GM21367 (cell line): ENCODE data around the gene PSMB7.

ENCODE experiments used
- ATAC-seq: cut with Tn5 transposase; IDR thresholded peaks from one replicate; pipeline ENCODE4 v1.9.1; 2021; ENCODE audit not compliant: unreplicated experiment

The PSMB7 gene

DNA sequence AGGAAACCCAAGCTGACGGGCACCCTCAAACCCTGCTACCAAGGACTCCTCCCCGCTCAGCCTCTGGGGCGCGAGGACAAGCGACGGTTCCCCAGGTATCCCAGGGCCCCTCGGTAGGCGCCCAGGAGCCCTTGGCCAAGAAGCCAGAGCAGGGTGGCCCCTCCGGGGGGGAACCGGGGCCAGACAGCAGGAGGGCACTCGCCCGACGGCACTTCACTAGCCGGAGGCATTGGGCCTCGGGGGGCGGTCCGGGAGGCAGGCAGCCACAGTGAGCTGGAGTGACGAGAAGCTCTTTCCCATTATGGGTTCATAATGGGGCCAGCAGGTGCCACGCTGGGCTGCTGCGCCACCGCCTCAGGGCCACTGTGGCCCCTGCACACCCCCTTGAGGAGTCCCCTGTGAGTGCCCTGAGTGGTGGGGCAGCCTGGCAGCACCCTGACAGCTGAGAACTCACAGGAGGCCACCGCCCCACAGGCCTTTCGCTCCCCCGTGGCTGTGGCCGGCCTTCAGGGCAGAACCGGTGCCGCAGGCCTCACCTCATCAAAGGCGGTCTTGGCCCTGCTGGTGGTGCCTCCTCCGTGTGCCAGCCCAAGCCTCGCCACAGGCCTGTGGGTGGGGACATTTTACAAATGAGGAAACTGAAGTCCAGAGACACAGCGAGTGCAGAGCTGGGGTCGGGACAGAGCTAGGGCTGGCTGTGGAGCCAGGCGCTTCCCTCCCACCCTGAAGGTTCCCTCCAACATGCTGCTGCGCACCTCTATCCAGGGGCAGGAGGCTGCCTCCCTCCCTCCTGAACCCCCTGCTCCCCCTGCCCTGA is 68.7 kb downstream of the PSMB7 start:
- no peak for ATAC-seq

GRCh38 chr9:124345751-124346281 is 69.4 kb downstream of the PSMB7 start:
- ATAC-seq = no peak

- no peak for ATAC-seq
These were observed 70.2 kb downstream of the PSMB7 start for GRCh38 chr9:124345063-124345462.

DNA sequence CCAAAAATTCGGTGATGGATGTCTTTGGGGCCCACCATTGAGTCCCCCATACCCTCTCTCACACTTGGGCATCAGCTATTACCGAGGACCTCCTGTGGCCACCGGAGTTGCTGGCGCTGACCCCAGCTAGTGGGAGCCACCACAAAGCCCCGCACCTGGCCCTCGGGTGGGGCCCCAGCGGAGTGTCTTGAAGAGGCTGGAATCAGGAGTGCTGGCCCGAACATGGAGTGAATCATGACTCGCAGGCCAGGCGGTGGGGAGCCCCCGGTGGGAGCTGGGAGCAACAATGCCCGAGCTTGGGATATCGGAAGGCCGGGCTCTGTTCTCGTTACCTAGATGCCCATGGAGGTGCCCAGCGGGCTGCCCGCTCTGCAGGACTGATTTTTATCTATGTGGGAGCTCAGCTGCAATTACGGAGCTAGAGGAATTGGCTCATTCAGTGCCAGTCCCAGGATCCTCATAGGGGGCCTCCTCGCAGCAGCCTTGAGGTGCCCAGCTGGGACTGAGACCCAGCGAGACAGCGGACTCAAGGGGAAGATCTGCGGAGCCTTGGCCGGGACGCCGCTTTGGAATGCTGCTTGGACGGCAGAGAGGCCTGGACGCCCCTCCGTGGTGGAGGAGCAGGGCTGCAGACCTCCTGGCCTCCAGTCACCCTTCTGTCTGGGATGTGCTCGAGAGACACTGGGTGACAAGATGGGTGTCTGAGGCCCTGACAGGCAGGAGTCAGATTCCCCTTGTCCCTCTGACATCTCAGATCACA is 70.8 kb downstream of the PSMB7 start:
- ATAC-seq = no peak

GRCh38 chr9:124343533-124344290 is 71.5 kb downstream of the PSMB7 start:
- ATAC-seq = no peak

DNA sequence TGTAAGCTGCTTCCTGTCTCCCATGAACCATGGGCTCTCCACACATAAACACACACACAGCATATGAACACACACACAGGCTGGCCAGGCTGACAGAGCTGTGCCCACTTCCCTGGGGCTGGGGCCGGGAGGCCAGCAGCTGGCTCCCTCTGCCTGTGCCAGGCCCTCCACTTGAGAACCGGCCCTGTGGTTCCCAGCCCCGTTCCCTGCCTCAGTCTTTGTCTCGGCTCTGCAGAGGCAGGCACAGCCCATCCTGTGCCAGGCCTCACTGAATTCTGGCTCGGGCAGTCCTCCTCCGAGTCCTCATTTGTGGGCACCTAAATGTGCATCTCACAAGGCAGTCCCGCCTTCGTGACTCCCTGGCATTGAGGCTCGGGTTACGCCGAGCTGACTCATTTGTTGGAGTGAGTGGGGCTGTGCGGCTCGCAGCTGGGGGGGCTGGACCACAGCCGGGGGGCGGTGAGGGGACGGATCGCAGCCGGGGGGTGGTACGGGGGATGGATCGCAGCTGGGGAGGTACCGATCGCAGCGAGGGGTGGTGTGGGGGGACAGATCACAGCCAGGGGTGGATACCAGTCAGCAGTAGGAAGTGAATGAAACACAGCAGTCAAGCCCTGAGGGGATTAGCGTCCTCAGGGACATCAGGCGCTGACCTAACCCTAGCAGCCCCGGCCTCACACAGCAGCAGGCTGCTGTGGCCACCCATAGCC is 72.3 kb downstream of the PSMB7 start:
- no peak for ATAC-seq

DNA sequence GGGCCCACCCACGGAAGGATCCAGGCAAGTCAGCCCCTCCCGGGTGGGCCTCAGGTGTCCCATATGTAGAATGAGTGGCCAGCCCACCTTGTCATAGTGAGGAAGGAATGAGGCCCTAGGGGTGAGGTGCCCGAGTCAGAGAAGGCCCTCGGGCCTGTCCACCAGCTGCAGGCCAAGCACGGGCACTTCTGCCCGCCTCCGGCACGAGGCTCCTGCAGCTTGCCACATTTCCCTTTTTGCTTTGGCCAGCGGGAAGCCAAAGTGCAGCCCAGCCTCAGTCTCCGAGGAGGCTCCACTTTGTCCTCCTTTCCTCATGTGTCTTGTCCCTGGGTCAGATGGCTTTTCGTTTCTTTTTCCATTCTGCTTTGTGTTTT is 72.9 kb downstream of the PSMB7 start:
- ATAC-seq = no peak

- no peak for ATAC-seq
These were observed 73.6 kb downstream of the PSMB7 start for GRCh38 chr9:124341455-124342170.

DNA sequence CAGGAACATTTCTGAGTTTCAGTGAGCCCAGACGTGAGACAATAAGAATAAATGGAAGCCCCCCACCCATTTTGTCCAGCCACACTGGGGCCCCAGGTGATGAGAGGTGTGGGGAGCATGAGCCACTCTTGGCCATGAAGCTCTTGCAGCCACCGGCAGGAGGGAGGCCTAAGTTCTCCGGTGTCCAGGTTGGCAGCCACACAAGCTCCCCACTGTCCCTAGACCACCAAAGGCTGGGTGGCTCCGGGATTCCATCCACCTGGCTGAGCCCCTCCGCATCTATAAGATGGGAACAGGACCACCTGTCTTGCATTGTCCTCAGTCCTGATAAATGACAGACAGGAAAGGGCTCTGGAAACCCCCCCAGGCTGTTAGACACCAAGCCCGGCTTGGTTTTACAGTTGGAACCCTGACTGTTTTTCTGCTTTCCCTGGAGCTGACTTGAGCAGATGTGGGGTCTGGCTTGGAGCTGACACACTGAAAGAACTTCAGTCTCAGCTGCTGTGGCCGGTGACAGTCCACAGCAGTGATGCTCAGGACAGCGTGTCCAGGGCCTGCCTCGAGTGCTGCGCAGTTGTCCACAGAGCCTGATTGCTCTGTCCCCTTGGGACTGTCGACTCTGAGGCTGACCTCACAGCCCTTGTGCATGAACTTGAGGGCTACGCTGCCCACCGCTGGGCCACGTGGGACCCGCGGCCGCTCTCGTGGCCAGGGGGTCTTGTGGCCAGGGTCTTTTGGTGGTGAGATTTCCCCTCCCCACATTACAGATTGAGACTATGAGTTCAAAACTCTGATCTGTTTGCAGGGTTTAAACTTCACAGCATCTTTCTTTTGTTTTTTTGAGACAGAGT is 74.8 kb downstream of the PSMB7 start:
- no peak for ATAC-seq

DNA sequence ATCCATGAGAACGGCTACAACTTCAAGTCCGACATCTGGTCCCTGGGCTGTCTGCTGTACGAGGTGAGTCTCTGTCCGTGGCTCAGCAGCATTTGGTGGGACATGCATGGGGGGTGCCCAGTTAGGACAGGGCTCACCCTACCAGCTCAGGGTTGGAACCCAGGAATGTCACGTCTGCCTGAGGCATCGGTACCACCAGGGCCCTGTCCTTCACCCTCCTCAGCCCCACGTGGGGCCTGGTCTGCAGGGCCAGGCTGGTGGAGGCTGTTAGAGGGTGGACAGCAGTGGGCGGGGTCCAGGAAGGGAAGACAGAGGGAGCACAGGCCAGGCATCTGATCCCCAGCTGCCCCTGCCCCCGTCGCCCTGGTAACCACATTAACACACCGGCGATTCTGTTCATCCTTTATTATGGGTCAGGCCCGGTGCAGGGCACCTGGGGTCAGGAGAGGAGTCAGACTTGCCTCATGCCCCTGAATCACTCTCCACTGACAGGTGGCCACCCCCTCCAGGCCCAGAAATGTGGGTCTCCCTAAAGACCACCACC is 75.6 kb downstream of the PSMB7 start:
- no peak for ATAC-seq

- no peak for ATAC-seq
These were observed 77.7 kb downstream of the PSMB7 start for GRCh38 chr9:124337562-124337961.

GRCh38 chr9:124335320-124335707 is 79.9 kb downstream of the PSMB7 start:
- no peak for ATAC-seq

DNA sequence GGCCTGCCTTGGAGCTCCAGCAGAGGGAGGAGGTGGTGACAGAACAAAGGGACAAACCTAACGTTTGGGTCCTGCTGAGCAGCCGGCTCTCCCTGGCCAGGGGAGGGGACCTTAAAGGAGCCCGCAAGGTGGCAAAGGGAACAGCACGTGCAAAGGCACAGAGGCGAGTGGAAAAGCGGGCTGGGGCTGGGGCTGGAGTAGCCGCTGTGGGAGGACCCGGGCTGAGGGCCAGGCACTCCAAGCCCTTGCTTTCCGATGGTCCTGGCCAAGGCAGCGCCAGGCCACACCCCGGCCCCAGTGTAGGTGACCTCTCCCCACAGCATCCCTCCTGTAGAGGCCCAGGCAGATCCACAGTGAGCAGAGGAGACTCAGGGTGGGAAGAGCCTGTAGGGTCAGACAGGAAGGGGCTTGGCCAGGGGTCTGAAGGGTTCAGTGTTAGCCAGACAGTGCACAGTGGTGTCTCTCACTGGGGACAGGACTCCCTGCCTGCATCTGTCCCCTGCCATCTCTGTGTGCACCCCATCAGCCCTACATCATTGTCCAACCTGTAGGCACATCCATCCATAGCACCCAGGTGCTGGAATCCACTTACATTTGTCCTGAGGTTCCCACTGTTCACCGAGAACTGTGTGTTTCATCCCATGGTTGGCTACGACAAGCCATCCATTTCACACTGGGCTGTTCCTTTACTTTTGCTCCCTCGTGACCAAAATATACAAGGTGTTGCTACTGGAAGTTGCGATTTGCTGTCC is 80.5 kb downstream of the PSMB7 start:
- ATAC-seq = no peak

- no peak for ATAC-seq
These were observed 82.1 kb downstream of the PSMB7 start for GRCh38 chr9:124333203-124333579.

DNA sequence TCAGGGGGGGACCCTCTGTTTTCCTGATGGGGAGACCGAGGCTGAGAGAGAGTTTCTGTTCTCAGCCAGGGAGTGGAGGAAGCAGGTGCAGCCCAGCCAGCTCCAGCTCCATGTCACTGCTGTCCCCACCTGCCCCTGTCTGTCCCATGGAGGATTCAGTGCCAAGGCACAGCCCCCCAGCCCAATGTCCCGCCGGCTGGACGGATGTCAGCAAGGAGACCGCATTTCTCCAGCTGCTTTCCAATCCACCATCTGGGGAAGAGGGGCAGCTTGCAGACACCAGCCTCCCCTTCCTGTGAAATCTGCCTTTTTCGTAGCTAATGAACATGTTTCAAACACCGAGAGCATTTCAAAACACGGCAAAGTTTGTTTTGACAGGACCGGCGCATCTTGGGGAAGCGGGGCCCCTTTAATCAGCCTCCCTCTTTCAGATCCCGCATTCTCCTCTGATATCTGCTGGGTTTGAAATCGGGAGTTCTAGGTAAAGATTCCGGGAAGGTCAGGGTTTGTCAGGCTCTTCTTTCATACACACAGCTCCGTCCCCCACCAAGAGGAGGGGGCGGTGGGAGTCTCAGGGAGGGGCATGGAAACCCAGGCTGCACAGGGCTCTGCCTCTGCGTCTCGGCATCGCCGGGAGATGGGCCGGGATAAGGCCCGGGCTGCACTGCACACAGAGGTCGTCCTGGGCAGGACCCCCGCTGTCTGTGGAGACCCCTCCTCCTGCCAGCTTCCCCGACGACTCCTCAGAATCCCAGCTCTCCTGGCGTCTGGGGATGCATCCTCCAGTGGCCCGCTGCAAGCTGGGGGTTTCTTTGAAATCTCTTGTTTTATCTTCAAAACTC is 82.7 kb downstream of the PSMB7 start:
- no peak for ATAC-seq

DNA sequence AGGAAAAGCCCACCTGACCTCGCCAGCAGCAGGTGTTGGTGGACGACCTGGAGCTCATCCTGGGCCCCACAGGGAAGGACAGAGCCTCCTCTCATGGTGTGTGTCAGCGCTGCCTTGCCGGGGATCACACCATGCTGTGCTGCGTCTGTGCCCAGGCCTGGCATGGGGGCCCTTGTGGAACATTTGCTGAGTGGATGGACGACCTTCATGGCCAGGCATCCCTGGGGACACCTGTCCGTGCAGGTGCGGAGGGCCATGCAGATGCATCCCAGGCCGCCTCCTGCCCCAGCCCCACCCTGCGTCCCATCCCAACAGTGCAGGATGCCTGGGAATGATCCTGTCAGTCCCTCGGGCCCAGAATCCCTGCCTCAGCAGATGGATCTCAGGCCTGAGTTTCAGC is 83.7 kb downstream of the PSMB7 start:
- ATAC-seq = no peak

DNA sequence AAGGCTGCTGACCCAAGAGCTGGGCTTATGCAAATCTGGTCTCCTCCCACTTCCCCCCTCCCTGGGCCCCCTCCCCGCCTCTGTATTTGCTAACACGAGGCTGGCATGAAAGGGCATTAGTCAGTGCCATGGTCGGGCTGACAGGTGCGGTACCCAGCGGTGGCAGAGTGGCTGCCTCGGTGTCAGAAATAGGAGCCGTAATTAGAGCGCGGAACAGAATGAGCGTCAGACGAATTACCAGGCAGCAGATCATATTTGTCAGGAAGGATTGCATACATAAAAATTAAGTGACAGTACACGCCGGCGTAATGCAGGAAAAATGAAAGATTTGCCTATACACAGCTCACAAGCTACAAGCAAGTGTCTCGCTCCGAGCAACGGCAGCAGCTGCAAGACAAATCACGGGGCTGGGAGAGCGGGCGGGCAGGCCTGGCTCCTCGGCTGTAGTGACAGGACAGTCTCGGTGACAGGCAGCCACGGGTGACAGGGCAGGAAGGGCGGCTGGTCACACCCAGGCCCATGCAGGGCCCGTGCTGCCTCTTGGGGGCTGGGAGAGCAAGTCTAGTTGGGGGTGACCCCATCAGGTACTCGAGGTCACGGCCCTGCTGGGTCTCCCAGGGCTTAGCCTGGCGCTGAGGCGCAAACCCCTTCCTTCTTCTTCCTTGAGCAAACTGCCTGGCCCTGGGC is 85.1 kb downstream of the PSMB7 start:
- ATAC-seq = no peak
